Mucosa of stomach (tissue), 1 donor: ENCODE data around the gene ADARB1.

Source experiments
- H3K27me3 ChIP-seq: one replicate; pipeline ENCODE4 v1.7.0; 2013; ENCODE audit warnings: mild to moderate bottlenecking, low read length; ENCODE audit not compliant: control insufficient read depth, insufficient read depth
- H3K36me3 ChIP-seq: one replicate; pipeline ENCODE4 v1.7.0; 2013; ENCODE audit warnings: low read length; ENCODE audit not compliant: control insufficient read depth, insufficient read depth
- H3K4me1 ChIP-seq: one replicate; pipeline ENCODE4 v1.7.0; 2013; ENCODE audit warnings: mild to moderate bottlenecking, low read length; ENCODE audit not compliant: control insufficient read depth, insufficient read depth
- H3K4me3 ChIP-seq: one replicate; pipeline ENCODE4 v1.7.0; 2013; ENCODE audit warnings: low read length
- H3K9ac ChIP-seq: one replicate; pipeline ENCODE4 v1.7.0; 2013; ENCODE audit warnings: mild to moderate bottlenecking, low read length, moderate library complexity
- H3K9me3 ChIP-seq: one replicate; pipeline ENCODE4 v1.7.0; 2013; ENCODE audit warnings: mild to moderate bottlenecking, low read length, moderate library complexity; ENCODE audit not compliant: control insufficient read depth
- donor health status: Pancreatic carcinoma.

ADARB1 gene

DNA sequence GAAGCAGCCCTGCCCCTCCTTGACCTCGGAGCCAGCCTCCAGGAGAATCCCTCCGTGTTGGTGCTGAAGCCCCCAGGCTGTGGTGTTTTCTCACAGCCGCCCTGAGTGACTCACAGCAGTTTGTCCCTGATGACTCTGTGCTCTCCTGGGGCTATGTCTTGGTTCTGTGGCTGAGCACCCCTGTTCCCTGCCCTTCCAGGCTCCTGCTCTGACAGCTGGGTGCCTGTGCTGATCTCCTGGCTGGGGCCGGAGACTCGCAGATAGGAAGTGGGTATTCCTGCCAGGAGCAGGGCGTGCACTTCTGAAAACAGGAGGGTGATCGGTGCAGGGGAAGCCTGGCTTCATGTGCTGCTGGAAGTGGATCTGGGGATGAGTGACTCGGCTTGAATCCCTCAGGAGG is 178.8 kb downstream of the ADARB1 start:
- Histone ChIP-seq H3K9me3 (no peaks in the 10 kb centered on the region), H3K4me1 (peaks cover 3% of the 10 kb centered on the region), H3K36me3 (no peaks in the 10 kb centered on the region), H3K4me3 (no peak overlapping the region), H3K9ac (no peak overlapping the region), H3K27me3 (peaks cover 41% of the 10 kb centered on the region)

DNA sequence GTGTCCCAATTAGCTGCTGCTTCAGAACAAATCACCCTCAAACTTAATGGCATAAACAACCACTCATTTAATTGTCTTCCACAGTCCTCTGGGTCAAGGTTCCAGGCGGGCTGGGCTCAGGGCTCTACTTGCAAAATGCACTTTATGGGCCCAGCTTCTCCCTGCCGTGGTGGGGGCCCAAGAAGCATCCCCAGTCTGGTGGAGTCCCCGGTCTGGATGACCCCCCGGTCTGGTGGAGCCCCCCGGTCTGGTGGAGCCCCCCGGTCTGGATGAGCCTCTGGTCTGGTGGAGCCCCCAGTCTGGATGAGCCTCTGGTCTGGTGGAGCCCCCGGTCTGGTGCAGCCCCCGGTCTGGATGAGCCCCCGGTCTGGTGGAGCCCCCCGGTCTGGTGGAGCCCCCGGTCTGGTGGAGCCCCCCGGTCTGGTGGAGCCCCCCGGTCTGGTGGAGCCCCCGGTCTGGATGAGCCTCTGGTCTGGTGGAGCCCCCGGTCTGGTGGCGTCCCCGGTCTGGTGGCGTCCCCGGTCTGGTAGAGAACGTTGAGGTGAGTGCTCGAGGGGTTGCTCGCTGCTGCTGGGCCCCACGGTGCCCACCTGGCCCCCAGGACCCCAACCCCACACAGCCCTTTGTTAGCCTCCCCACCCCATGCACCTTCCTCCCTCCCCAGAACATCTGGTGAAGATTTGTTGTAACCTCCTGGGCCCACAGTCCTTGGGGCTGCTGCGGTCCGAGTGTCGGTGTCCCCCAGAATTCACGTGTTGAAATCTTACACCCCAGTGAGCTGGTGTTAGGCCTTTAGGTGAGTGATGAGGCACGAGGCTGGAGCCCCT is 179.5 kb downstream of the ADARB1 start:
- Histone ChIP-seq H3K27me3 (peaks cover 43% of the 10 kb centered on the region), H3K9ac (no peak overlapping the region), H3K9me3 (no peaks in the 10 kb centered on the region), H3K4me1 (peaks cover under 1% of the 10 kb centered on the region), H3K36me3 (no peaks in the 10 kb centered on the region), H3K4me3 (no peak overlapping the region)

DNA sequence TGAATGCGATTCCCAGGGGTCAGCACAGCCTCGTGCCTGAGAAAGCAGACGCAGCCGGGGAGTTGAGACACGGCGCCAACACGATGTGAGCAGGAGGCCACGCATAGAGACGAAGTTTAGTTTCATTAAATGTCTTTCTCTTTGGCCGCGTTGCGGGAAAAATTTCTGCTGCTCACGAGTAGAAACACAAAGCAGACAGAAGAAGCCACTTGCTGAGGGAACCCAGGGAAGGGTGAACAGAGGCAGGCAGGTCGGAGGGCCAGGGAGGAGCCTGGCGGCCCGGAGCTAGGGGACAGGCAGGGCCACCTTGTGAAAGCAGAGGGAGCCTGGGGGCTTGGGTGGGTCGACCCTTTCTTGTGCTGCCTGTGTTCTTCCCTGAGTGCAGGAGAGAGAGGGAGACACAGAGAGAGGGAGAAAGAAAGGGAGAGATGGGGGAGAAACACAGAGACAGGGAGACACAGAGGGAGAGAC is 180.1 kb downstream of the ADARB1 start:
- H3K36me3 ChIP-seq: no peaks in the 10 kb centered on the region
- H3K9me3 ChIP-seq: no peaks in the 10 kb centered on the region
- H3K27me3 ChIP-seq: peaks cover 43% of the 10 kb centered on the region
- no peaks in the 10 kb centered on the region for H3K4me1 ChIP-seq
- no peak overlapping the region for H3K9ac ChIP-seq
- no peak overlapping the region for H3K4me3 ChIP-seq

DNA sequence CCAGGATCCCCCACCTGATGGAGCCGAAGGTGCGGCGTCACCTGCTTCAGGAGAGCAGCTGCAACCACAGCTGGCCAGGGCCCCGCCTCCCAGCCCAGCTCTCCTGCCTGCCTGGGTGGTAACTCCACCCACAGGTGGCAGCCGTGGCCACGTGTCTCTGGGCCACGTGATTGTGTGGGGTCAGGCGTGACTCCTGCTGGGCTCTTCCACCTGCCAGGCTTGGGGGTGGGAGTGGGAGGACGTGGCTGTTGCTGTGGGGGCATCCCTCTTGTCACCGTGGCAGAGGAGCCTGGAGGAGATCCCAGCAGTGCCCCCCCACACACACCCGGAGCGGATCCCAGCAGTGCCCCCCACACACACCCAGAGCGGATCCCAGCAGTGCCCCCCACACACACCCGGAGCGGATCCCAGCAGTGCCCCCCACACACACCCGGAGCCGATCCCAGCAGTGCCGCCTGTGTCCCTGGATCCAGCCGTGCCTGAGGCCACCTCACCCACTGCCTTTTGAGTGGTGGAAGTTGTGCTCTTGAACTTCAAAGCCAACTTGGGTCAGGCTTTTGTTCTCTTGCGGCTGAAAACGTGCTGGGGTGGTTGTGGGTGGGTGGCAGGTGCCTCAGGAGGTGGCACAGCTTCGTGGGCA is 181.1 kb downstream of the ADARB1 start:
- Histone ChIP-seq H3K27me3 (peaks cover 43% of the 10 kb centered on the region), H3K4me3 (no peak overlapping the region), H3K36me3 (no peaks in the 10 kb centered on the region), H3K9me3 (no peaks in the 10 kb centered on the region), H3K9ac (no peak overlapping the region), H3K4me1 (no peaks in the 10 kb centered on the region)

DNA sequence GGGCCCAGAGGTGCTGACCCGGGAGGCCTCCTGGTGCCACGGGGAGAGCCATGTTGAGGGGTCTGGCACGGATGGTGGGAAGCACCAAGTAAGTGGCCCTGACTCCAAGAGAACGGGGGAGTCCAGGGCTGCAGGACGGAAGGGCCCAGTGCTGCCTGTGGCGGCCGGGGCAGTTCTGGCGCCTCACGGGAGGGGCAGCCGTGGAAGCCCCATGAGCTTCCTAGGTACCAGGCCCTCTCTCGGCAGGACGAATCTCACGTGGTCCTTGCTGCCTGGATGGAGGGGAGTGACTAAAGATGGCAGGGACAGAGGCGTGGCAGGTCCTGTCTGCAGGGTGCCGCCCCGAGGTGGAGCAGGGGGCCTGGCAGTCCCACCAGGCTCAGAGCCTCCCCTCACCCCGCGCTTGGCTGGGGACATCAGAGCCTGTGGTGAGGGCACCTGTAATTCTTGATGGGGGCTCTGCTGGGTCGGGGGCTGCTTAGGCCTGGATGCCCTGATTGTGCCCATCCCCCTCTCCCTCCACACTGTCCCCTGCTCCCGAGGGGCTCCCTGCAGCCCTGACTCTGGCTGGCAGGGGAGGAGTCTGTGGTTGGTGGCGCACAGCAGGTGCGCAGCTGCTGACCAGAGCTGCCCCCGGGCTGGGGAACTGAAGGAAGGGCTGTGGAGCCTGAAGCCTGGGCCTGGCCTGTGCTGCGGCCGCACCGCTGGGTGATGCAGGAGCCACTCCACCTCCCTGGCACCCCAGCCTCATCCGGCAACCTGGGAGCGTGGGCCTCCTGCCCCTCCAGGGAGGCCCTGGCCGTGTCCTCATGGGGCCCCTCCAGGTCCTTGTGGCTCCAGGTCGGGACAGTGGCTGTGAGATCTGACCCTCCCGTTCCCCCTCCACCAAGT is 181.9 kb downstream of the ADARB1 start:
- Histone ChIP-seq H3K27me3 (peaks cover 43% of the 10 kb centered on the region), H3K36me3 (no peaks in the 10 kb centered on the region), H3K9ac (no peak overlapping the region), H3K4me1 (no peaks in the 10 kb centered on the region), H3K4me3 (no peak overlapping the region), H3K9me3 (no peaks in the 10 kb centered on the region)

DNA sequence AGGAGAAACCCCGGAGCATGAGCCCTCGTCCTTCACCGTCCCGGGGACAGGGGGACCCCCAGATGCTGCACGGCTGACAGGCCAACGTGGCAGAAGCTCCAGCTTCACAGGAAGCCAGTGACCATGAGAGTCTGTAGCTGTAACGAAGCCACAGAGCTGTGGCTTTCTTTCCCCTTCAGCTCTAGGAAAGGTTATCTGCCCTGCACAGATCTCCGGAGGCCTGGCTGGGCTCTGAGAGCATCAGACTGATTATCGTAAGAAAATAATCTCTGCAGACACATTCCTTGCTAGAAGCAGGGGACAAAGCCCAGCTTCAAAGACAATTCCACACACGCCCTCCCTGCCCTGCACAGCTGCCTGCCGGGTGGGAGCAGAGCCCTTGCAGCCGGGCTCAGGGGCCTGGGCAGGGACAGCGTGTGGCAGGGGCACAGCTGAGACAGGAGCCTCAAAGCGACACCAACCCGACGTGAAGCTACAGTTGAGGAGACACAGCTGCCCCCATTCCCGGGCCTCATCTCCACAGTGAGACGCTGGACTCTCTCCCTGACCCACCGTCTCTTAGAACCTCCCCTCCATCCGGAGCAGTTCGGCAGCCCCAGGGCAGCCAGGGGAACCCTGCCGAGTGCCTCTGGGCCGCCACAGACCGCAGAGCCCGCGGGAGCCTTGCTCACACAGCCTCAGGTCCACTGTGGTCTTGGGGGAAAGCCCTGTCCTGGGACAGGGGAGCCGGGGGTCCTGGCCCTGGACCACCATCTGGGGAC is 182.7 kb downstream of the ADARB1 start:
- H3K9ac ChIP-seq: no peak overlapping the region
- H3K27me3 ChIP-seq: peaks cover 43% of the 10 kb centered on the region
- no peaks in the 10 kb centered on the region for H3K36me3 ChIP-seq
- no peaks in the 10 kb centered on the region for H3K9me3 ChIP-seq
- no peak overlapping the region for H3K4me3 ChIP-seq
- H3K4me1 ChIP-seq: no peaks in the 10 kb centered on the region

DNA sequence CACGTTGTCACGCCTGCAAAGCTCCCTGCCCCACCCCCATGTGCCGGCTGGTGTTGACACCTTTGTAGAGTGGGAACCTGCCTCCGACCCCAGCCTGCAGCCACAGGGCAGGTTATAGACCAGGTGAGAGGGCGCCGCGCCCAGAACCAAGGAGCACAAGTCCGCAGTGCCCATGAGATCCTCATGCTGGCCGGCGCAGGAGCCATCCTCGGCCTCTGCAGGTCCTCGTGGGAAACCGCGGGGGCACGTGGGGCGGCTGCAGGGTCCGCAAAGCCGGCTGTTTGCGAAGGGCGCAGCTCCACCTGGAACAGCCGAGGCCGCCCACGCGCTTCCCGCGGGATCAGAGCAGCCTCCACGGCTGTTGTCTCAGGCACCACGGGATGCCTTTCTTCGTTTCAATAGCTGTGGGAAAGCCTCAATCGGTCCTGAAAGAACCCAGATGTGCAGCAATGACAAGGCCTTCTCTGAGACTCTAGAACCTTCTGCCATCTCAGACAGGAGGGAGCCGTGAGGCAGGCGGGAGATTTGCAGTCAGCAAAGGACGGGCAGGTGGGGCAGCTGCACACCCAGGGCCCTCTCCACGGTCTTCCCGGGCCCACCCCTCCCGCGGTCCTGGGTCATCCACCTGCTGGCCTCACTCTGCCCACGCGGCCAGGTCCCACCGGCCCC is 183.4 kb downstream of the ADARB1 start:
- no peaks in the 10 kb centered on the region for H3K9me3 ChIP-seq
- peaks cover 43% of the 10 kb centered on the region for H3K27me3 ChIP-seq
- H3K4me3 ChIP-seq: no peak overlapping the region
- no peak overlapping the region for H3K9ac ChIP-seq
- no peaks in the 10 kb centered on the region for H3K36me3 ChIP-seq
- no peaks in the 10 kb centered on the region for H3K4me1 ChIP-seq

DNA sequence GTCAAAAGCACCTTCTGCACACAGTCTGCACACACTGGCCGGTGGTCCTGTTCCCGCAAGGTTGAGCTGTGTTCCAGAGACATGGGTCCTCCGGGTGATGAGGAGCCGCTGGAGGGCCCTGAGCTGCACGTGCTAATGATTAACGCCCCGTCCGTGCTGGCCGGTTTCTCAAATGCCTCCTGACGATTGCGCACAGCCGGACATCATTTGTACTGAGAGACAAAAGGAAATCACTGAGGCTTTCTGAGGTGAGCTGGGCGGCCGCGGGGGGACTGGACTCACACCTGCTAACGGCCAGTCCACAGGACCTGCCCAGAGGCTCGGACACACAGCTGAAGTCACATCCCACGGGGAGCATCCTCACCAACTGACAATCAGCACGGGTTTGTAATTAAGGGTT is 184.1 kb downstream of the ADARB1 start:
- H3K9me3 ChIP-seq: no peaks in the 10 kb centered on the region
- H3K4me3 ChIP-seq: no peak overlapping the region
- no peaks in the 10 kb centered on the region for H3K36me3 ChIP-seq
- peaks cover 37% of the 10 kb centered on the region for H3K27me3 ChIP-seq
- no peaks in the 10 kb centered on the region for H3K4me1 ChIP-seq
- no peak overlapping the region for H3K9ac ChIP-seq

DNA sequence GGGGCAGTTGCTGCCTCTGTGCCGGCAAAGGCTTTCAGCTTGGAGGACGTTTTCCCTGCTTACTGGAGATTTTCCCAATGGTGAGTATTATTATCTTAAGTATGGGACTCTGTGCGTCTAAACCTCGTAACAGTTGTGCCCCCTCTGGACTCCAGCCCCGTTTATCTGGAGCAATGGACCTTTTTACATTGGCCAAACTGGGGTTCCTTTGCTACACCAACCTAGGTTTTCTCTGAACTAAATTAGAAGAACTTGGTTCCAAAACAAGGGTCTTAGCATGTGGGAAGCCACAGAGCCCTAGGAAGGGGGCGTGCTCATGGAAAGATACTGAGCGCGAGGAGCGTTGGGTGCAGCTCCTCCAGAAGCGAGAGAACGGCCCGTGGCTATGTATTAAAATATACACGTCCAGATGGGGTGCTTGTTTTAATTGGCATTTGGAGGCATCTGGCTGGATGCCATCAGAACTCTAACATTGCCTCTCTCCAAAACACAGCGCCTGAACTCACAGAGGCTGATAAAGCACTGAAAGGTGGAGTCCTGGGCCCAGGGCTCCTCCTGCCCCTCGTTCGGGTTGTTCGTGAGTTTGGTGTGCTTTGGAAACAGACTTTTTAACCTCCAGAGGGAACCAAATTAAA is 184.9 kb downstream of the ADARB1 start:
- no peak overlapping the region for H3K4me3 ChIP-seq
- no peaks in the 10 kb centered on the region for H3K36me3 ChIP-seq
- H3K27me3 ChIP-seq: peaks cover 36% of the 10 kb centered on the region
- H3K4me1 ChIP-seq: no peaks in the 10 kb centered on the region
- no peaks in the 10 kb centered on the region for H3K9me3 ChIP-seq
- no peak overlapping the region for H3K9ac ChIP-seq

DNA sequence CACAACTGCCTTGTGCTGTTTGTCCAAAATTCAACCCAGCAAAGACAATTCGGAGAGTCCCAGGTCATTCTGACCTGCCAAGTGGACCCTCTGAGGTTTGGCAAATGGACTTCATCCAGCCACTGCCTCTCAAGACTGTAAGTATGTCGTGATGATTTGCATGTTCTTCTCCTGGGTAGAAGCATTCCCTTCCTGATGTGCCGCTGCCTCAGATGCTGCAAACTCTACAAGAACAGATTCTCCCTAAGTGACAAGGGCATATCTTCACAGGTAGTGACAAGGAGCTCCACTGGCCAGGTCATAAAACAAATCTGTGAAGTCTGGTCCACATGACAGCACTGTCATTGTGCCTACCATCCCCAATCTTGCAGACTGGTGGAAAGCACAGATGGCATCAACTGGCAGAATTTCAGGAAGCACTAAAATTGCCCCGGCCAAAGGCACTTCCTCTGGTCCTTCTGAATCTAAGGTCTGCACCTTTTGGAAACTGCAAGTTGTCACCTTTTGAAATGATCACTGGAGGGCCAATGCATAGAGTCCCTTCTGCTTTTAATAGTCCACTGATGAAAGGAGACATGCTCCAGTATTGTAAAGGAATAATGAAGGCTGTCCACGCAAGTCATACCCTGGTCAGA is 185.9 kb downstream of the ADARB1 start:
- no peak overlapping the region for H3K4me3 ChIP-seq
- H3K27me3 ChIP-seq: peaks cover 27% of the 10 kb centered on the region
- no peaks in the 10 kb centered on the region for H3K9me3 ChIP-seq
- no peaks in the 10 kb centered on the region for H3K36me3 ChIP-seq
- no peak overlapping the region for H3K9ac ChIP-seq
- no peaks in the 10 kb centered on the region for H3K4me1 ChIP-seq
